ENCODE data around the gene SIRT2.
"Not testable (repeated sequence)": the region's sequence is repeated elsewhere in the genome, so short reads cannot be mapped to it uniquely, and the experiment has no call there.

The SIRT2 gene

GRCh38 chr19:38904581-38905539, 5.4 kb upstream of the SIRT2 start:
- no peak for DNase-seq
- in situ Hi-C loops (cut with HindIII; ENCODE audit: low pct_ligation_motif_present, low pct_unique_long_range_greater_than_20kb, low sequenced_read_pairs): no loop called here

- in situ Hi-C loops (cut with HindIII; ENCODE audit: low pct_ligation_motif_present, low pct_unique_long_range_greater_than_20kb, low sequenced_read_pairs): no loop called here
- DNase-seq: no peak
Observed at GRCh38 chr19:38901683-38902082, 2.3 kb upstream of the SIRT2 start.

- in situ Hi-C loops (cut with HindIII; ENCODE audit: low pct_ligation_motif_present, low pct_unique_long_range_greater_than_20kb, low sequenced_read_pairs): no loop called here
- DNase-seq: peak; percentile 2
Observed at GRCh38 chr19:38900743-38901190, 1.3 kb upstream of the SIRT2 start.

- DNase-seq: peak; percentile 57
- in situ Hi-C loops (cut with HindIII; ENCODE audit: low pct_ligation_motif_present, low pct_unique_long_range_greater_than_20kb, low sequenced_read_pairs): no loop called here
Observed at GRCh38 chr19:38900202-38900629, 798 bp upstream of the SIRT2 start.

- in situ Hi-C loops (cut with HindIII; ENCODE audit: low pct_ligation_motif_present, low pct_unique_long_range_greater_than_20kb, low sequenced_read_pairs): no loop called here
- DNase-seq: no peak
Observed at GRCh38 chr19:38898788-38899446, 501 bp downstream of the SIRT2 start.

GRCh38 chr19:38894968-38895367, 4.5 kb downstream of the SIRT2 start:
- in situ Hi-C loops (cut with HindIII; ENCODE audit: low pct_ligation_motif_present, low pct_unique_long_range_greater_than_20kb, low sequenced_read_pairs): no loop called here
- no peak for DNase-seq

- no peak for DNase-seq
- in situ Hi-C loops (cut with HindIII; ENCODE audit: low pct_ligation_motif_present, low pct_unique_long_range_greater_than_20kb, low sequenced_read_pairs): no loop called here
Observed at GRCh38 chr19:38893341-38893771, 6.1 kb downstream of the SIRT2 start.

GRCh38 chr19:38892841-38893240, 6.6 kb downstream of the SIRT2 start:
- in situ Hi-C loops (cut with HindIII; ENCODE audit: low pct_ligation_motif_present, low pct_unique_long_range_greater_than_20kb, low sequenced_read_pairs): no loop called here
- DNase-seq: no peak

GRCh38 chr19:38891771-38892170, 7.6 kb downstream of the SIRT2 start:
- DNase-seq: no peak
- in situ Hi-C loops (cut with HindIII; ENCODE audit: low pct_ligation_motif_present, low pct_unique_long_range_greater_than_20kb, low sequenced_read_pairs): no loop called here

- in situ Hi-C loops (cut with HindIII; ENCODE audit: low pct_ligation_motif_present, low pct_unique_long_range_greater_than_20kb, low sequenced_read_pairs): no loop called here
- no peak for DNase-seq
Observed at GRCh38 chr19:38890686-38891085, 8.7 kb downstream of the SIRT2 start.

GRCh38 chr19:38889803-38890202, 9.6 kb downstream of the SIRT2 start:
- in situ Hi-C loops (cut with HindIII; ENCODE audit: low pct_ligation_motif_present, low pct_unique_long_range_greater_than_20kb, low sequenced_read_pairs): no loop called here
- no peak for DNase-seq

GRCh38 chr19:38888876-38889275, 10.5 kb downstream of the SIRT2 start:
- in situ Hi-C loops (cut with HindIII; ENCODE audit: low pct_ligation_motif_present, low pct_unique_long_range_greater_than_20kb, low sequenced_read_pairs): no loop called here
- DNase-seq: no peak

- DNase-seq; in situ Hi-C loops (cut with HindIII; ENCODE audit: low pct_ligation_motif_present, low pct_unique_long_range_greater_than_20kb, low sequenced_read_pairs): not testable (repeated sequence)
Observed at GRCh38 chr19:38884691-38885090, 14.7 kb downstream of the SIRT2 start.

GRCh38 chr19:38883286-38883685, 16.1 kb downstream of the SIRT2 start:
- in situ Hi-C loops (cut with HindIII; ENCODE audit: low pct_ligation_motif_present, low pct_unique_long_range_greater_than_20kb, low sequenced_read_pairs): no loop called here
- DNase-seq: no peak

GRCh38 chr19:38880882-38881609, 18.4 kb downstream of the SIRT2 start:
- DNase-seq: no peak
- in situ Hi-C loops (cut with HindIII; ENCODE audit: low pct_ligation_motif_present, low pct_unique_long_range_greater_than_20kb, low sequenced_read_pairs): no loop called here

- no peak for DNase-seq
- in situ Hi-C loops (cut with HindIII; ENCODE audit: low pct_ligation_motif_present, low pct_unique_long_range_greater_than_20kb, low sequenced_read_pairs): no loop called here
Observed at GRCh38 chr19:38880076-38880881, 19.1 kb downstream of the SIRT2 start.

- in situ Hi-C loops (cut with HindIII; ENCODE audit: low pct_ligation_motif_present, low pct_unique_long_range_greater_than_20kb, low sequenced_read_pairs): no loop called here
- DNase-seq: no peak
Observed at GRCh38 chr19:38879400-38879751, 20.0 kb downstream of the SIRT2 start.

Data from ACHN (cell line).